HG03378 (cell line): ENCODE results near the gene WDR37.
"Not testable (repeated sequence)": the region's sequence is repeated elsewhere in the genome, so short reads cannot be mapped to it uniquely, and the experiment has no call there.

Experiments
- ATAC-seq: cut with Tn5 transposase; IDR thresholded peaks from one replicate; pipeline ENCODE4 v1.9.1; 2021; ENCODE audit warnings: mild to moderate bottlenecking, moderate library complexity; ENCODE audit not compliant: unreplicated experiment

WDR37 gene

GRCh38 chr10:1151076-1152033 is 95.2 kb downstream of the WDR37 start:
- ATAC-seq = no peak

GRCh38 chr10:1152386-1153250 is 96.4 kb downstream of the WDR37 start:
- no peak for ATAC-seq

- no peak for ATAC-seq
Measured at GRCh38 chr10:1153251-1153763, 97.1 kb downstream of the WDR37 start.

GRCh38 chr10:1153805-1154351 is 97.7 kb downstream of the WDR37 start:
- ATAC-seq = no peak

GRCh38 chr10:1154531-1155295 is 98.5 kb downstream of the WDR37 start:
- ATAC-seq = no peak

- no peak for ATAC-seq
Measured at GRCh38 chr10:1155791-1156615, 99.8 kb downstream of the WDR37 start.

- ATAC-seq = no peak
Measured at GRCh38 chr10:1156616-1156886, 100.4 kb downstream of the WDR37 start.

GRCh38 chr10:1156921-1157614 is 100.9 kb downstream of the WDR37 start:
- no peak for ATAC-seq

GRCh38 chr10:1157615-1157933 is 101.4 kb downstream of the WDR37 start:
- no peak for ATAC-seq

- ATAC-seq = no peak
Measured at GRCh38 chr10:1158066-1158465, 101.9 kb downstream of the WDR37 start.

GRCh38 chr10:1158536-1158935 is 102.4 kb downstream of the WDR37 start:
- ATAC-seq = not testable (repeated sequence)

- ATAC-seq = no peak
Measured at GRCh38 chr10:1159131-1160061, 103.2 kb downstream of the WDR37 start.

GRCh38 chr10:1160561-1161314 is 104.6 kb downstream of the WDR37 start:
- no peak for ATAC-seq

- ATAC-seq = not testable (repeated sequence)
Measured at GRCh38 chr10:1161315-1161673, 105.1 kb downstream of the WDR37 start.

- ATAC-seq = no peak
Measured at GRCh38 chr10:1162481-1163203, 106.5 kb downstream of the WDR37 start.

- no peak for ATAC-seq
Measured at GRCh38 chr10:1163204-1163660, 107.0 kb downstream of the WDR37 start.

GRCh38 chr10:1163831-1164230 is 107.6 kb downstream of the WDR37 start:
- ATAC-seq = no peak
